Endothelial cell of umbilical vein (primary cell): ENCODE data around the gene CDH23. TPM values are rescaled to one million over a fixed set of nuclear protein-coding genes. Genes with fewer than 3 reads are reported as not detected.

Source experiments
- BruUV-seq: library from RNA; stranded (reverse); fragments of 400-500 nt; replicated peaks from 2 replicates; lab custom pipeline; 2021; lab: Mats Ljungman, UMichigan
- CTCF ChIA-PET: fragments of 300-600, 350-600 bp; sonication (Branson Sonifier 250); formaldehyde crosslinking; loops from one replicate; lab custom pipeline; 2021; ENCODE audit warnings: antibody characterized with exemption, inconsistent platforms; lab: Charles Lee
- POLR2A ChIA-PET: fragments of 300-600, 350-600 bp; sonication (Branson Sonifier 250); formaldehyde crosslinking; loops from one replicate; lab custom pipeline; 2021; ENCODE audit warnings: antibody characterized with exemption, inconsistent platforms; lab: Charles Lee
- DNase-seq: peaks from one replicate; pipeline ENCODE4 v3.0.0-alpha.2; 2011; ENCODE audit warnings: low read depth, low spot score
- FAIRE-seq: peaks from 2 replicates; lab custom pipeline; 2011; peaks lifted over from hg19 to GRCh38; lab: Jason Lieb, UNC
- H2AFZ ChIP-seq: 2 replicates; pipeline ENCODE4 v1.6.0; 2012; ENCODE audit warnings: low read depth, low read length, control low read depth, inconsistent platforms
- H3K27ac ChIP-seq: 2 replicates; pipeline ENCODE4 v1.5.1; 2011; ENCODE audit warnings: low read depth, mild to moderate bottlenecking, control low read depth, low read length, moderate library complexity; ENCODE audit not compliant: insufficient read depth
- H3K27me3 ChIP-seq, 2 experiments: 2 replicates each; pipeline versions ENCODE4 v1.6.0 to v1.6.1; 2011; ENCODE audit warnings: low read length in 2 of 2, mixed read lengths in 1 of 2; ENCODE audit not compliant: control insufficient read depth in 2 of 2, insufficient read depth in 2 of 2
- H3K36me3 ChIP-seq, 2 experiments: 2 replicates in 1 of 2; 3 replicates in 1 of 2; pipeline ENCODE4 v1.5.1; 2011; ENCODE audit warnings: low read length in 2 of 2, mild to moderate bottlenecking in 1 of 2, moderate library complexity in 1 of 2; ENCODE audit not compliant: control insufficient read depth in 2 of 2, insufficient read depth in 2 of 2; ENCODE audit errors: extremely low read depth in 1 of 2
- H3K4me1 ChIP-seq: 3 replicates; pipeline ENCODE4 v1.5.1; 2011; ENCODE audit warnings: mild to moderate bottlenecking, low read length; ENCODE audit not compliant: control insufficient read depth, insufficient read depth; ENCODE audit errors: extremely low read depth
- H3K4me2 ChIP-seq: 2 replicates; pipeline ENCODE4 v1.6.1; 2011; ENCODE audit warnings: low read length, control low read depth, mixed read lengths; ENCODE audit not compliant: insufficient read depth
- H3K4me3 ChIP-seq, 3 experiments: fragments of 200-600 bp in 1 of 3; sonication (generic), shearing (Covaris generic) in 1 of 3; replicated peaks in 1 of 3; 2 replicates each; pipeline ENCODE4 v1.5.1; 2011 to 2016; ENCODE audit warnings: control low read depth in 3 of 3, low read length in 3 of 3, mild to moderate bottlenecking in 2 of 3, inconsistent platforms in 1 of 3, low read depth in 1 of 3, moderate library complexity in 1 of 3; ENCODE audit not compliant: insufficient read depth in 1 of 3
- H3K79me2 ChIP-seq: 2 replicates; pipeline ENCODE4 v1.6.0; 2012; ENCODE audit warnings: low read length, inconsistent platforms; ENCODE audit not compliant: control insufficient read depth, insufficient read depth
- H3K9ac ChIP-seq: replicated peaks from 2 replicates; pipeline ENCODE3; 2011; ENCODE audit warnings: low read length, control low read depth; ENCODE audit not compliant: insufficient read depth; ENCODE audit errors: extremely low read depth
- H3K9me1 ChIP-seq: replicated peaks from 3 replicates; pipeline ENCODE4 v1.6.0; 2011; ENCODE audit warnings: mild to moderate bottlenecking, low read length; ENCODE audit not compliant: control insufficient read depth, insufficient read depth; ENCODE audit errors: extremely low read depth
- H3K9me3 ChIP-seq: replicated peaks from 2 replicates; pipeline ENCODE4 v1.5.1; 2012; ENCODE audit warnings: low read length, inconsistent platforms; ENCODE audit not compliant: control insufficient read depth, insufficient read depth
- H4K20me1 ChIP-seq: replicated peaks from 2 replicates; pipeline ENCODE3; 2011; ENCODE audit warnings: mild to moderate bottlenecking, low read length; ENCODE audit not compliant: control insufficient read depth, insufficient read depth; ENCODE audit errors: extremely low read depth
- EZH2 ChIP-seq: IDR thresholded peaks from 2 replicates; pipeline ENCODE4 v1.6.1; 2012; ENCODE audit warnings: borderline replicate concordance, low read depth, mild to moderate bottlenecking, moderate library complexity, low read length, inconsistent platforms; ENCODE audit not compliant: severe bottlenecking
- FOS ChIP-seq: IDR thresholded peaks from 2 replicates; pipeline ENCODE4 v1.6.1; 2011; ENCODE audit warnings: mild to moderate bottlenecking, low read length, moderate library complexity, borderline replicate concordance; ENCODE audit not compliant: insufficient read depth
- GATA2 ChIP-seq: IDR thresholded peaks from 2 replicates; pipeline ENCODE4 v1.7.0; 2011; ENCODE audit warnings: low read depth, mild to moderate bottlenecking, moderate library complexity, mixed read lengths, low read length; ENCODE audit not compliant: insufficient read length, insufficient read depth
- JUN ChIP-seq: IDR thresholded peaks from 2 replicates; pipeline ENCODE4 v1.6.1; 2011; ENCODE audit warnings: borderline replicate concordance, low read depth; ENCODE audit not compliant: insufficient read length, insufficient read depth
- POLR2AphosphoS5 ChIP-seq: IDR thresholded peaks from 2 replicates; pipeline ENCODE4 v1.6.1; 2012; ENCODE audit warnings: low read depth, mild to moderate bottlenecking, control low read depth, low read length, moderate library complexity; ENCODE audit not compliant: insufficient read depth
- dilution Hi-C: fragments of 300-500 bp; cut with MboI; formaldehyde crosslinking; loops from one replicate; pipeline ENCODE4 v1.15.0; 2019; ENCODE audit warnings: low sequenced_read_pairs; ENCODE audit not compliant: extremely low pct_ligation_motif_present
- intact Hi-C: fragments of 100-400 bp; cut with micrococcal nuclease; formaldehyde crosslinking; loops from one replicate; pipeline ENCODE4 v1.10.0; 2022
- polyA plus RNA-seq, 4 experiments: library from polyadenylated mRNA; depleted of rRNA in 3 of 4; stranded (reverse) in 3 of 4; unstranded in 1 of 4; fragments of >200 nt; gene quantifications; 2 replicates each; pipeline versions ENCODE4 v1.2.1 to v1.2.3, GENCODE V29; 2011 to 2012; ENCODE audit warnings: missing spikeins in 1 of 4
- total RNA-seq: library from RNA; stranded (reverse); gene quantifications from 2 replicates; pipeline ENCODE4 v1.2.3, GENCODE V29; 2021
- TF ChIP-seq, protein P1 (sequence below), 2 donors: IDR thresholded peaks; 1 replicate in 1 of 2; 2 replicates in 1 of 2; pipeline ENCODE4 v1.5.1; 2011; ENCODE audit warnings: low read length in 2 of 2, mild to moderate bottlenecking in 2 of 2, moderate library complexity in 2 of 2, control low read depth in 1 of 2, inconsistent platforms in 1 of 2, low read depth in 1 of 2; ENCODE audit not compliant: insufficient read depth in 1 of 2; ENCODE audit errors: extremely low read depth in 1 of 2

The CDH23 gene
- total and polyA plus RNA-seq, 2 donors (not counting 3 experiments of a cell fraction or from before 2014, with no cell fraction given), result not detected

DNA sequence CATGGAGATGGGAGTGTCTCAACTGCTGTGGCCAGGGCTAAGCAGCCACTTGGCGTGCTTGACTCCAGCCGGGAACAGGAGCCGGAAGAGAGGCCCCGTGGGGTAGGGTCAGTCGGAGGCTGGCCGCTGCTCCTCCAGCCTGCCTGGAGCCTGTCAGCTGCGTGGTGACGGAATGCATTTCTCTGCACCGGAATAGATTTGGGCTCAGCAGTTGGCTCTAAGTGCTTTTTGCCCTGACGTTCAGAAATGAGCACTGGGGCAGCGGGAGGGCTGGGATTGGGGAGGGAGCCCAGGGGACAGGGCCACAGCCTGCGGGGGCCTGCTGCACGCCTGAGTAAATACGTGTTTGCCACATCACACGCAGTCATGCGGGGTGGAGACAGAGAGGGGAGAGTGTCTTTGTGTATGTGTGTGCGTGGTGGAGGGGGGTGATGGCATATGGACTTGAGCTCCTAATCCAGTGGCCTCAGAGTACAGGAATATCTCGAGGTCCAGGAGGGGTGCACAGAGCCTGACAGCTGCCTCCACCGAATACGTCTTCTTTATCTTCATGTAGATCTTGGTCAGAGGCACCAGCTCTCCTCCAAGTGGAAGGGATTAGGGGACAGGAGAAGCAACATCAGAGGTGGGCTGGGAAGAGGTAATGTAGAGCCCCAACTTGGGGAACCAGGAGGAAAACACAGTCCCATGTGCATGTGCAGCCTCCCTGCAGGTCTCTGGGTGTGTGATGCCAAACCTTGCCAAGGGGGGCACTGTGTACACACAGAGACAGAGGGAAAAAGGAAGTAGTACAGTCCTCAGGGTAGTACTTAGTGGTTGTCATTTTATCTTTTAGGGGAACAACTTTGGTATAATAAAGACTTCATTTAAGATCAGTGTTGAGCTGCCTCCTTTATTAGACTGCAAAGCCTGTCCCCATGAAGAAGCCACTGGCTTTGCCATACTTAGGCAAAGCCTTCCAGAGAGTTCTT is 151.4 kb downstream of the CDH23 start:
- no TSS peak for BruUV-seq
- no peaks in the 10 kb centered on the region for H3K79me2 ChIP-seq
- no peaks in the 10 kb centered on the region for H3K4me1 ChIP-seq
- H2AFZ ChIP-seq, result no peak overlapping the region
- ChIA-PET POLR2A (no interaction called here), CTCF (interaction anchor here (0.8 to 1.1 kb wide), 2 partner anchors 21 to 22 kb away, joined by 3 read pairs; no protein-coding TSS in a partner anchor)
- H3K27ac ChIP-seq, result no peak overlapping the region
- H3K9me1 ChIP-seq, result no peaks in the 10 kb centered on the region
- peaks cover 0 to 6% of the 10 kb centered on the region in 2 experiments for H3K27me3 ChIP-seq
- FAIRE-seq (no peak), DNase-seq (no peak)
- no peaks in the 10 kb centered on the region for H4K20me1 ChIP-seq
- TF ChIP-seq EZH2 (no peak), FOS (no peak), JUN (no peak), GATA2 (no peak), POLR2AphosphoS5 (no peak)
- TF ChIP-seq, protein P1, sequence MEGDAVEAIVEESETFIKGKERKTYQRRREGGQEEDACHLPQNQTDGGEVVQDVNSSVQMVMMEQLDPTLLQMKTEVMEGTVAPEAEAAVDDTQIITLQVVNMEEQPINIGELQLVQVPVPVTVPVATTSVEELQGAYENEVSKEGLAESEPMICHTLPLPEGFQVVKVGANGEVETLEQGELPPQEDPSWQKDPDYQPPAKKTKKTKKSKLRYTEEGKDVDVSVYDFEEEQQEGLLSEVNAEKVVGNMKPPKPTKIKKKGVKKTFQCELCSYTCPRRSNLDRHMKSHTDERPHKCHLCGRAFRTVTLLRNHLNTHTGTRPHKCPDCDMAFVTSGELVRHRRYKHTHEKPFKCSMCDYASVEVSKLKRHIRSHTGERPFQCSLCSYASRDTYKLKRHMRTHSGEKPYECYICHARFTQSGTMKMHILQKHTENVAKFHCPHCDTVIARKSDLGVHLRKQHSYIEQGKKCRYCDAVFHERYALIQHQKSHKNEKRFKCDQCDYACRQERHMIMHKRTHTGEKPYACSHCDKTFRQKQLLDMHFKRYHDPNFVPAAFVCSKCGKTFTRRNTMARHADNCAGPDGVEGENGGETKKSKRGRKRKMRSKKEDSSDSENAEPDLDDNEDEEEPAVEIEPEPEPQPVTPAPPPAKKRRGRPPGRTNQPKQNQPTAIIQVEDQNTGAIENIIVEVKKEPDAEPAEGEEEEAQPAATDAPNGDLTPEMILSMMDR (IDR thresholded peaks at IDR 0.05; ENCODE audit: extremely low read depth in 1 of 2, insufficient read depth in 1 of 2, low read depth in 1 of 2, low read length in 2 of 2), result peak; percentile 10 to 34
- H3K4me2 ChIP-seq, result no peak overlapping the region
- intact Hi-C loops (no loop called here), dilution Hi-C loops (no loop called here)
- H3K36me3 ChIP-seq, result no peaks in the 10 kb centered on the region
- H3K9me3 ChIP-seq, result no peaks in the 10 kb centered on the region
- no peak overlapping the region for H3K4me3 ChIP-seq
- H3K9ac ChIP-seq, result no peak overlapping the region
